ENCODE results near the gene SHROOM2.

The SHROOM2 gene

DNA sequence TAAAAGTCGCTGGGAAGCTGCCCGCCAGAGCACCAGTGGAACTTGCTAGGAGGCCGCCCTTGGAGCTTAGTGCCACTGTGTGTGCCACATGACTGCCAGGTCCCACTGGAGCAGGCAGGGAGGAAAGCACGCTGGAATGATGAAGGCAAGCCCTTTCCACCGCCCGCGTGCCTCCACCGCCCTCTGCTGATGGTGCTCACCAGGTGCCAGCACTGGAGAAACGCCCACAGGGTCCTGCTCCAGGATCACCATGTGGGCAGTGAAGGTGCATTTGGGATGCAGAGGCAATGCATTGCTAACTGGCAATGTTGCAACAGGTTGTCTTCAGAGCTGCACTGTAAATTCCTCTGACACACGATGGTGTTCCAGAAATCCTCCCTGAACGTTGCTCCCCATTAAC lies 76.3 kb downstream of the SHROOM2 start:
- in situ Hi-C loops (cut with HindIII; ENCODE audit: low sequenced_read_pairs) = no loop called here

DNA sequence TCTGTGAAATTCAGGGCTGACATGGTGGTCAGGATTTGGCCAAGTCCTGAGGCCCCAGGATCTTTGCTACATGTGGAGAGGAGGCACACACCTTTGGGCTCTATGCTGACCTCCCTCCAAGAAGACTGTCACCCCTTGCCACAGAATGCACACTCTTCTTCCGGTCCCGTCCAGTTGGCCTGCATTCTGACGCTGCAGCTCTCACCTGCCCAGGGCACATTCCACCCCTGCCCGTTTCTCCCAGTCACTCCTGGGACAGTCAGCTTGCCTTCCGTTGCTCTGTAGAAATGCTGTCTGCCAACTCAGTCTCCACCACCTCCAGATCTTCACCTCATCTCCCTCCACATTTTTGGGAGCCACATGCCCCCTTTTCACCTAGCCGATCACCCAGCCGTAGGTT lies 76.7 kb downstream of the SHROOM2 start:
- in situ Hi-C loops (cut with HindIII; ENCODE audit: low sequenced_read_pairs) = no loop called here

- in situ Hi-C loops (cut with HindIII; ENCODE audit: low sequenced_read_pairs) = no loop called here
Measured at GRCh38 chrX:9864011-9864410, 77.8 kb downstream of the SHROOM2 start.

DNA sequence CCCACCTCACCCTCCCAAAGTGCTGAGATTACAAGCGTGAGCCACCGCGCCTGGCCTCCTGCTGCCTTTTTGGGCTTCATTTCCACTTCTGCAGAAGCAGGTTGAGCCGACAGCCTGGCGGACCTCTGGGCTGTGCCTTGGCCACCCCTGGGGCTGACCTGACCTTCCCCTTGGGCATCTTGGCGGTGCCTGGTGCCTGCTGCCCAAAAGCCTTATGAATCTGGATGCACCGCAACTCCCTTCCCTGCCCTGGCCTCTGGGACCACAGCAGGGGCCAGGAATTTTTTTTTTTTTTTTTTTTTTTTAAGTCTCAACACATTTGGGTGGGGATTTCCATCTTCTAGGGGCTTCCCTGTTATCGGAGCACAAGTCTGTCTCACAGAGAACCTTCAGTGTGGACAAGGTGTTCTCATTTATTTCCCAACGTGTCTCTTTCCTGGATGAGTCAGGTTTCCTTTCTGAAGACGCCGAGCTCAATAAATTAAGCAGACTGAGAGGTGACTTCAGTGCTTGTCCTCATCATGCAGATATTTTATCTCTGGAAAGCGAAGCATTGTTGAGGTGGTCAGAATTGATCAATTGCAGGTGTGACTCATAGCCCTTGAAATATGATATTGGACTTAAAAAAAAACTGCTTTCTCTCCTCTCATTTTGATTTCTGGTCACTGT lies 79.7 kb downstream of the SHROOM2 start:
- in situ Hi-C loops (cut with HindIII; ENCODE audit: low sequenced_read_pairs) = no loop called here

DNA sequence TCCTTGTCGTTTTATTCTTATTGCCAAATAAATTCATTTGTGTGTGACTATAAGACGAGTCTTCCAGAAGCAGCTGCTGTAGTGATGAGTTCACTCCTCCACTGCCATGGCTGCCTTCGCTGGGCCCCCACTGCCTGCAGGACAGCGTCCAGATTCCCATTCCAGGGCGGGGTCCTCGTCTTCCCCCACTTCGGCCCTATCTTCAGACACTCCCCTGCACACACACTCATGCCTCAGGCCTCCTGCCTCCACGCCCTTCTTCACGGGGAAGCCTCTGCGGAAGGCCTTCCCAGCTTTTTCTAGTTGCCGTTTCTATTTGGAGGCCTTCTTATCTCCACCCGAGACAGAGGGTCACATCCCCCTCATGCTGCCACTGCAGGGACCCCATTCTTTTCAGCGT lies 80.4 kb downstream of the SHROOM2 start:
- in situ Hi-C loops (cut with HindIII; ENCODE audit: low sequenced_read_pairs) = no loop called here

GRCh38 chrX:9867226-9867625 lies 81.0 kb downstream of the SHROOM2 start:
- in situ Hi-C loops (cut with HindIII; ENCODE audit: low sequenced_read_pairs) = no loop called here

DNA sequence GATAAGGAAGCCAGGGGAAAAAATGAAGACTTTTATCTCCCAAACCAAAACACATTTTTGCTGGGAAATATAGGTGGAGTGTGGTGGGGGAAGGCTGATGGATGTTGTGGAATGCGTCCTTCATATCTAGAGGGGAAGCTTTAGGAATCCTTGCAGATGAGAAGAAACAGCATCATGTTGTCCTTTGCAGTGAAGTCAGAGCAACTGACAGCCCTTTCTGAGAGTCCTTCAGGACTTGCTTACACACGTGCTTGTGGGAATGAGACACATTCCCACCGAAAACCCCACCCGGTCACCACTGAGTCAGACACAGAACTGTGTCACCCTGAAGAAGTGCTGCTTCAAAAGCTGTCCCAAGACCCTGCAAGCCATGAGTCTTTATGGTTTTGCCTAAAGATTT lies 81.5 kb downstream of the SHROOM2 start:
- in situ Hi-C loops (cut with HindIII; ENCODE audit: low sequenced_read_pairs) = no loop called here

DNA sequence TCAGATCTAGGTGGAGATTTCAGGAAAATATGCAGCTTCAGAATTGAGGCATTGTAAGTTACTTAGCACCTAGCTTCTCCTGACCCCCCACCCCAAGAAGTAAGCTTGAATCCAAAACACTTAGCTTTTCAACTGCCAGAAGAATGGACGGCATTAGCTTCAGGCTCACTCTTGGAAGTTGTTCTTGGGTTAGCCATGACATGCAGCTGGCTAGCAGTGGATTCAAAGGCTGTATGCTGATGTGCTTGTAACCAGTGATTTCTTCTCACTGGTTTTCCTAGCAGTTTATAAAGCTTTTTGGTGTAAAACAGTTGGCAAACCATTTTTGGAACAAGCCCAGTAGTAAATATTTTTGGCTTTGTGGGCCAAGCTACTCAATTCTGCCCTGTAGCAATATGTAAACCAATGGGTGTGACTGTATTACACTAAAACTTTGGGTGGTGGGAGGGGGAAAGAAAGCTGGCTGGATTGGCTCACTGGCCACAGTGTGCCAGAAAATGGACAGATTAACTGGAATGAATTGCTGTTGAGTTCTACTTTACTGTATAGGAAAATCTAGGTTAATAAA lies 85.6 kb downstream of the SHROOM2 start:
- in situ Hi-C loops (cut with HindIII; ENCODE audit: low sequenced_read_pairs) = loop anchor here (10.0 kb wide), 1 partner anchor 127 kb away; no protein-coding TSS in a partner anchor

GRCh38 chrX:9873360-9873759 lies 87.1 kb downstream of the SHROOM2 start:
- in situ Hi-C loops (cut with HindIII; ENCODE audit: low sequenced_read_pairs) = loop anchor here (10.0 kb wide), 1 partner anchor 129 kb away; no protein-coding TSS in a partner anchor

DNA sequence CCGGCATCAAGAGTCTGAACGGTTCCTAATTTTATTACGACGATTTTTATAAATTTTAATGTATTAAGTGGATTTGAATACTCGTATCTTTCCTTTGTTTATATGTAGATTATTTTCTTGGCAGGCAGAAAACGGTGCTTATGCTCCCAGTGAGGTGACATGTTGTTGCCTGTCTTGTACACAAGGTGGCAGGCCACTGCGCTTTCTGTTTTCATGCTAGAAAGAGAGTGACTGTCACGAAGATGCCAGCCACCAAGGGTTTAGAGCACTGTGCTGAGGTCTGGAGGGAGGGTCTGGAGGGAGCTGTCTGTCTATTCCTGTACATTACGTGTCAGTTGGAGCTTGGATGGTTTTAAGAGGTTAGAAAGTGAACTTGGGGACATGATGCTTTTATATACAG lies 87.7 kb downstream of the SHROOM2 start:
- in situ Hi-C loops (cut with HindIII; ENCODE audit: low sequenced_read_pairs) = loop anchor here (10.0 kb wide), 1 partner anchor 129 kb away; no protein-coding TSS in a partner anchor

DNA sequence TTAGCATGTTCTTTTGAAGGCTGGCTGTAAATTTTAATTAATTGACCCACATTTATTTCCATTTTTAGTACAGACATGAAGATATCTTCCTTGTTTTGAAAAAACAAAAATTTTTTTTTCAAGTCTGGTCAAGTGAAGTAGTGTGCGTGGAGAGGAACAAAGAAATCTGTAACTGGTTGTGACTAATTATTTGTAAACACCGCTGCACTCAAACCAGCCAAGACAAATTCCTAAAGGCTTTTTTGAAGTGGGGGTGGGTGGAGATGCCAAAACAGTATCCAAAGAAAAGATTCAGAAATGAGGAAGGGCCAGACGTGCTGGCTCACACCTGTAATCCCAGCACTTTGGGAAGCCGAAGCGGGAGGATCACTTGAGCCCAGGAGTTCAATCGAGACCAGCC lies 88.3 kb downstream of the SHROOM2 start:
- in situ Hi-C loops (cut with HindIII; ENCODE audit: low sequenced_read_pairs) = loop anchor here (10.0 kb wide), 1 partner anchor 130 kb away; no protein-coding TSS in a partner anchor

DNA sequence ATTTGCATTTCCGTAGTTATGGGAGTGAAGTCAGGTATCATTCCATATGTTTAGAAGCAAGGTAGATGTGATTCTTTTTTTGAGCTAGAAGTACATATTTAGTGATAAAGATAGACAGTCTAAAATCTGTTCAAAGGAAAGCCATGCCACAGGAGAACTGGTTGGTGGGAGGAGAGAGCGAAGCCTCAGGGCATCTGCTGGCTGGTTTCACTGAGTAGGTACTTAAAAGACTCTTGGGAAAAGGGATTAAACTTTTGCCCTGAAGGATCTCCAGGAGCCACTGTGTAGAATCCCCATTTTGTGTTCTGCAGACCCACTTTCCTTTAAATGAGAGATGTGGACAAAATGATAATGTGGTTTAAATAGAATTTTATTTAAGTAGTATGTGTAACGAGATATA lies 89.6 kb downstream of the SHROOM2 start:
- in situ Hi-C loops (cut with HindIII; ENCODE audit: low sequenced_read_pairs) = loop anchor here (5.0 to 10.0 kb wide), 2 partner anchors 106 to 131 kb away; no protein-coding TSS in a partner anchor

DNA sequence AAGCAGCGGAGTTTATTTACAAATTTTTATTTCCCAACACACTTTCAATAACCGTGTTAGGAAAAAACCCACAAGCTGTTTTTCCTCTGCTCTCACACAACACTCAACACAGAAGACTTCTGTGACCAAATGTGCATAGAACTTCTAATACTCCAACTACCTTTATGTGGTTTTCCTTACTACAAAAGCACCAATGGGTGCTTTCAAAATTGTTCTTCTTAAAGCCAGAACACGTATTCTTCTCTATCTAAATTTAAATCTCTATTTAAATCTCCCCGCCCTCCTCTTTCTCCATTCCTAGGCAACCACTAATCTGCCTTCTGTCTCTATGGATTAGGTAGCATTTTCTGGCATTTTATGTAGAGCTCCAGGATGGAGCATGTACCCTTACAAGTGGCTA lies 90.0 kb downstream of the SHROOM2 start:
- in situ Hi-C loops (cut with HindIII; ENCODE audit: low sequenced_read_pairs) = loop anchor here (5.0 to 10.0 kb wide), 2 partner anchors 106 to 131 kb away; no protein-coding TSS in a partner anchor

DNA sequence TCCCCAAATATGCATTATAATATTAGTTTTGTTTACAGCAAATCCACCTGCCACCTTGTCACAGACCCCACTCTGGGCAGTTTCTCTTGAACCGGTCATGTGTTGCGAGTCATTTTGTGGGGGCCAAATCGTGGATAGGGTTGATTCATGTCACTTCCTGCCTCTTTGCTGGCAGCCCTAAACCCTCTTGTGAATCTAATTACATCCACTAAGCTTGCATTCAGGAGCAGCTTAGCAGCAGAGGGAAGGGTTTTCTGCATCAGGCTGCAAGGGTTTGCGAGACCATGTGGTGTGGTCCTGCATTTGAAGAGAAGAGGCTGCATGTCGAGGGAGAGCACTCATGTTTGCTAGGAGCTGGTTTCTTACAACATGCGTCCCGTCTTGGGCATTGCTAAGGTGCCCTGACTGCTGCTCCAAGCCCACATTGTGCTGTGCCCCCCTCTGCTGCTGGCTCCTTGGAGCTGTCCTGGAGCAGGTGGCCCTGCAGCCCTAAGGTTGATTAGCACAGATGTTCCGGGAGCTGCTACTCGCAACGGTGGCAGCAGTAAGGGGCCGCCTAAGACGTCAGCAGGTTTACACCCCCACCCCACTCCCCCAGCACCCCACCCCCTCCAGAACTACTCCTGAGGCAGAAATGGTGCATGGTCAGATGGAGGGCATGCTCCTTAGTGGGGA lies 92.1 kb downstream of the SHROOM2 start:
- in situ Hi-C loops (cut with HindIII; ENCODE audit: low sequenced_read_pairs) = loop anchor here (5.0 to 10.0 kb wide), 2 partner anchors 104 to 133 kb away; no protein-coding TSS in a partner anchor

GRCh38 chrX:9880237-9880636 lies 94.0 kb downstream of the SHROOM2 start:
- in situ Hi-C loops (cut with HindIII; ENCODE audit: low sequenced_read_pairs) = no loop called here

GRCh38 chrX:9880870-9881269 lies 94.6 kb downstream of the SHROOM2 start:
- in situ Hi-C loops (cut with HindIII; ENCODE audit: low sequenced_read_pairs) = no loop called here

GRCh38 chrX:9882669-9883446 lies 96.6 kb downstream of the SHROOM2 start:
- in situ Hi-C loops (cut with HindIII; ENCODE audit: low sequenced_read_pairs) = no loop called here

DNA sequence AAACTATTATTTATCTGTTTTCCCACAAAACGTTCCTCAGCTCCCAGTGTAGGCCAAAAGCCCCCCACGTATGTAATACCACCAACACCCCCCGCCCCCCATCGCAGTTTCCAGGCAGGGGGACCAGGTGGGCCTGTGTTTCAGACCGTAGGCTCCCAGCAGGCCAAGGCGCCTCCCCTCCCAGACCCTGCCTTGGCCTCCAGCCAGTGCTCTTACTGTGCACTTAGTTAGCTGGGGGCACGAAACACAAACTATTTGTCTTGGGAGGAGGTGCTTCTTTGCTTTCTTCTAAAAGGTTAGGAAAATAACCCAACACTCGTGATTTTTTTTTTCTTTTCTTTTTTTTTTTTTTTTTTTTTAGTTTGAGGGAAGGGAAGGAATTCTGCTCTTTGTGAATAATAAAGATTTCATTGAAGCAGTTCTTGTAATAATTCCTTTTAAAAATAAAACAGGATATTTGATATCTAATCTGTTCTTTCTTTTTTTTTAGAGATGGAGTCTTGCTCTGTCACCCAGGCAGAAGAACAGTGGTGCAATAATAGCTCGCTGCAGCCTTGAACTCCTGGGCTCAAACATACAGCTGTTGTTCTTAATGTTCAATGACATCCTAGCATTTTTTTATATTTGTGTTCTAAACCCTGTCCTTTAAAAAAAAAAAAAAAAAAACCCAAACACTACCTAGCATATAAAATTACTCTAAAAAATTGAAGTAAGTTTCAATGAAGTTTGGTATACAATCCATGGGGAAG lies 98.0 kb downstream of the SHROOM2 start:
- in situ Hi-C loops (cut with HindIII; ENCODE audit: low sequenced_read_pairs) = no loop called here

- in situ Hi-C loops (cut with HindIII; ENCODE audit: low sequenced_read_pairs) = no loop called here
Measured at GRCh38 chrX:9885150-9885549, 98.9 kb downstream of the SHROOM2 start.

DNA sequence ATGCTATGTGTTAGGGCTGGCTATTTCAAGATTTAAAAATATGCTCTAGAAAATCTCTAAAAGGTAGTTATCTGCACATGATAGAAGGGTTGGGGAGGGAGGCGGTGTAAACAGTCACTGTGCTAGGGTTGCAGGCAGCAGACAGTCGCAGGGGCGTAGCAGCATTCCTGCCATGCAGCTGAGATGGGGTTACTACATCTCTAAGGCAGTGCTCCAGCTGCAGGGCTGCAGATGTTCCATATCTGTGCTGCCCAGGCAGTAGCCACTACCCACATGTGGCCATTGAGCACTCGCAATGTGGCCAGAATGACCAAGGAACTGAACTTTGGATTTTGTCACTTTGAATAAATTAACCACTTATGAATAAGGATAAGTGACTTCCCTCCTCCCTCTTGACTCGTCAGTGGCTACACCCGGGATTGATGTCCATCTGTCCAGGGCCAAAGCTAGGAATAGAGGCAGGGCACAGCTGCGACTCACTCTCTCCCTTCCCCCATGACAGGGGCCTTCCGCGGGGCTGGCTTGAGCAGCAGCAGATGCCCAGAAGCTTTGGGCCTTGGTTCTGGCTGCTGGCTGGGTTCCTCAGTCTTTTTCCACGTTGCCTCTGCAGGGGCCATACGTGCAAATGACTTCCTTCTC lies 101.5 kb downstream of the SHROOM2 start:
- in situ Hi-C loops (cut with HindIII; ENCODE audit: low sequenced_read_pairs) = no loop called here
